ENCODE data around the gene OSBPL1A.

OSBPL1A gene

GRCh38 chr18:24369426-24369825, 28.2 kb downstream of the OSBPL1A start:
- ChIA-PET CTCF (interaction anchor here (0.8 to 1.4 kb wide), 2 partner anchors 120 to 193 kb away, joined by 3 read pairs; no protein-coding TSS in a partner anchor), POLR2A (no interaction called here)
- TF ChIP-seq L3MBTL2 (conservative IDR thresholded peaks at IDR 0.05) (no peak), ZNF384 (IDR thresholded peaks at IDR 0.05) (no peak), HDGF (IDR thresholded peaks at IDR 0.05; ENCODE audit: borderline replicate concordance) (no peak), SP1 (IDR thresholded peaks at IDR 0.05) (no peak), FOXM1 (IDR thresholded peaks at IDR 0.05; ENCODE audit: borderline replicate concordance) (no peak), TARDBP (IDR thresholded peaks at IDR 0.05) (no peak), ELF4 (IDR thresholded peaks at IDR 0.05) (no peak), LEF1 (IDR thresholded peaks at IDR 0.05; ENCODE audit: borderline replicate concordance) (no peak), FOXA1 (IDR thresholded peaks at IDR 0.05) (no peak), NFRKB (IDR thresholded peaks at IDR 0.05) (no peak), PKNOX1 (IDR thresholded peaks at IDR 0.05) (no peak), CTBP1 (IDR thresholded peaks at IDR 0.05; ENCODE audit: borderline replicate concordance) (no peak), SUZ12 (IDR thresholded peaks at IDR 0.05) (no peak), BHLHE40 (IDR thresholded peaks at IDR 0.05; ENCODE audit: borderline replicate concordance) (no peak), ARNT (IDR thresholded peaks at IDR 0.05) (no peak), FOXK2 (IDR thresholded peaks at IDR 0.05) (no peak)
- DNase-seq (ENCODE audit: extremely low spot score): no peak

GRCh38 chr18:24368749-24369148, 28.9 kb downstream of the OSBPL1A start:
- CTCF ChIA-PET: interaction anchor here (0.6 to 1.4 kb wide), 2 partner anchors 22 to 120 kb away, joined by 3 read pairs; no protein-coding TSS in a partner anchor
- TF ChIP-seq HDGF (IDR thresholded peaks at IDR 0.05; ENCODE audit: borderline replicate concordance) (no peak), FOXA1 (IDR thresholded peaks at IDR 0.05) (no peak), PKNOX1 (IDR thresholded peaks at IDR 0.05) (no peak), FOXM1 (IDR thresholded peaks at IDR 0.05; ENCODE audit: borderline replicate concordance) (no peak), ARNT (IDR thresholded peaks at IDR 0.05) (no peak), TARDBP (IDR thresholded peaks at IDR 0.05) (no peak), LEF1 (IDR thresholded peaks at IDR 0.05; ENCODE audit: borderline replicate concordance) (no peak), ZNF384 (IDR thresholded peaks at IDR 0.05) (no peak)
- DNase-seq (ENCODE audit: extremely low spot score): no peak
- POLR2A ChIA-PET: no interaction called here

GRCh38 chr18:24366328-24366727, 31.3 kb downstream of the OSBPL1A start:
- no peak for TF ChIP-seq LEF1 (IDR thresholded peaks at IDR 0.05; ENCODE audit: borderline replicate concordance)
- TF ChIP-seq L3MBTL2 (conservative IDR thresholded peaks at IDR 0.05): no peak
- TF ChIP-seq ARNT (IDR thresholded peaks at IDR 0.05): no peak
- TF ChIP-seq FOXA1 (IDR thresholded peaks at IDR 0.05): no peak
- TF ChIP-seq PKNOX1 (IDR thresholded peaks at IDR 0.05): no peak
- TF ChIP-seq FOXM1 (IDR thresholded peaks at IDR 0.05; ENCODE audit: borderline replicate concordance): no peak
- no peak for TF ChIP-seq ZNF384 (IDR thresholded peaks at IDR 0.05)
- no peak for TF ChIP-seq SUZ12 (IDR thresholded peaks at IDR 0.05)
- no peak for TF ChIP-seq SP1 (IDR thresholded peaks at IDR 0.05)
- TF ChIP-seq TARDBP (IDR thresholded peaks at IDR 0.05): no peak
- no peak for DNase-seq (ENCODE audit: extremely low spot score)
- ChIA-PET CTCF (no interaction called here), POLR2A (no interaction called here)

GRCh38 chr18:24364177-24364576, 33.4 kb downstream of the OSBPL1A start:
- TF ChIP-seq ARNT (IDR thresholded peaks at IDR 0.05) (no peak), BHLHE40 (IDR thresholded peaks at IDR 0.05; ENCODE audit: borderline replicate concordance) (no peak), LEF1 (IDR thresholded peaks at IDR 0.05; ENCODE audit: borderline replicate concordance) (no peak), ZNF384 (IDR thresholded peaks at IDR 0.05) (no peak), SUZ12 (IDR thresholded peaks at IDR 0.05) (no peak), ELF4 (IDR thresholded peaks at IDR 0.05) (no peak), NFRKB (IDR thresholded peaks at IDR 0.05) (no peak), FOXA1 (IDR thresholded peaks at IDR 0.05) (no peak), SP1 (IDR thresholded peaks at IDR 0.05) (no peak), TARDBP (IDR thresholded peaks at IDR 0.05) (no peak), FOXK2 (IDR thresholded peaks at IDR 0.05) (no peak), FOXM1 (IDR thresholded peaks at IDR 0.05; ENCODE audit: borderline replicate concordance) (no peak), PKNOX1 (IDR thresholded peaks at IDR 0.05) (no peak), HDGF (IDR thresholded peaks at IDR 0.05; ENCODE audit: borderline replicate concordance) (no peak), CTBP1 (IDR thresholded peaks at IDR 0.05; ENCODE audit: borderline replicate concordance) (no peak), L3MBTL2 (conservative IDR thresholded peaks at IDR 0.05) (no peak)
- ChIA-PET POLR2A (no interaction called here), CTCF (interaction anchor here (0.7 to 1.2 kb wide), 2 partner anchors 125 to 442 kb away, joined by 3 to 4 read pairs; no protein-coding TSS in a partner anchor)

GRCh38 chr18:24362757-24363156, 34.9 kb downstream of the OSBPL1A start:
- ChIA-PET CTCF (interaction anchor here (0.6 to 1.4 kb wide), 3 partner anchors 17 to 126 kb away, joined by 3 to 12 read pairs (median 4); partner anchors contain the start of gene HRH4), POLR2A (interaction anchor here (0.6 kb wide), 1 partner anchor 1422 kb away, joined by 3 read pairs; no protein-coding TSS in a partner anchor)
- no peak for DNase-seq (ENCODE audit: extremely low spot score)

More at GRCh38 chr18:24364177-24364576, 33.4 kb downstream of the OSBPL1A start:
- no peak for DNase-seq (ENCODE audit: extremely low spot score)

More at GRCh38 chr18:24362757-24363156, 34.9 kb downstream of the OSBPL1A start:
- no peak for TF ChIP-seq FOXM1 (IDR thresholded peaks at IDR 0.05; ENCODE audit: borderline replicate concordance)
- no peak for TF ChIP-seq FOXA1 (IDR thresholded peaks at IDR 0.05)
- no peak for TF ChIP-seq ELF4 (IDR thresholded peaks at IDR 0.05)
- no peak for TF ChIP-seq NFRKB (IDR thresholded peaks at IDR 0.05)
- no peak for TF ChIP-seq CTBP1 (IDR thresholded peaks at IDR 0.05; ENCODE audit: borderline replicate concordance)
- no peak for TF ChIP-seq SUZ12 (IDR thresholded peaks at IDR 0.05)
- TF ChIP-seq PKNOX1 (IDR thresholded peaks at IDR 0.05): no peak
- TF ChIP-seq TARDBP (IDR thresholded peaks at IDR 0.05): no peak
- no peak for TF ChIP-seq BHLHE40 (IDR thresholded peaks at IDR 0.05; ENCODE audit: borderline replicate concordance)
- no peak for TF ChIP-seq ARNT (IDR thresholded peaks at IDR 0.05)
- TF ChIP-seq HDGF (IDR thresholded peaks at IDR 0.05; ENCODE audit: borderline replicate concordance): no peak
- no peak for TF ChIP-seq ZNF384 (IDR thresholded peaks at IDR 0.05)
